H1 (cell line): ENCODE data around the gene LRP1-AS.

Source experiments
- ATF2 ChIP-seq: IDR thresholded peaks from 2 replicates; pipeline ENCODE4 v1.6.1; 2012; ENCODE audit warnings: low read length, inconsistent platforms
- BACH1 ChIP-seq: IDR thresholded peaks from 2 replicates; pipeline ENCODE4 v1.6.1; 2012; ENCODE audit warnings: low read length, improper control_type of control experiment
- CHD7 ChIP-seq: fragments of 300-600 bp; sonication (generic); IDR thresholded peaks from 2 replicates; pipeline ENCODE4 v1.7.1; 2012; ENCODE audit warnings: low read length, moderate library complexity, mild to moderate bottlenecking, inconsistent platforms; ENCODE audit not compliant: insufficient replicate concordance
- CREB1 ChIP-seq: IDR thresholded peaks from 2 replicates; pipeline ENCODE4 v1.6.1; 2012; ENCODE audit warnings: inconsistent platforms
- CTCF ChIP-seq, 3 experiments: IDR thresholded peaks; 1 replicate in 2 of 3; 2 replicates in 1 of 3; pipeline versions ENCODE4 v1.5.1 to v1.6.1; 2011; ENCODE audit warnings: low read length in 3 of 3, mild to moderate bottlenecking in 3 of 3, inconsistent platforms in 2 of 3, low read depth in 1 of 3, moderate library complexity in 1 of 3; ENCODE audit not compliant: insufficient read depth in 1 of 3; ENCODE audit errors: control extremely low read depth in 1 of 3
- EP300 ChIP-seq, 2 experiments: IDR thresholded peaks; 1 replicate in 1 of 2; 2 replicates in 1 of 2; pipeline ENCODE4 v1.6.1; 2011 to 2012; ENCODE audit warnings: low read depth in 2 of 2, low read length in 2 of 2, mild to moderate bottlenecking in 2 of 2, borderline replicate concordance in 1 of 2, inconsistent platforms in 1 of 2, moderate library complexity in 1 of 2
- EZH2 ChIP-seq: fragments of 200-600 bp; sonication (generic); IDR thresholded peaks from 2 replicates; pipeline ENCODE4 v1.7.1; 2012; ENCODE audit warnings: low read depth, mild to moderate bottlenecking, moderate library complexity, low read length, inconsistent platforms; ENCODE audit not compliant: severe bottlenecking
- MAFK ChIP-seq: IDR thresholded peaks from 2 replicates; pipeline ENCODE4 v1.6.1; 2012; ENCODE audit warnings: low read depth, mild to moderate bottlenecking, improper control_type of control experiment, low read length
- MAX ChIP-seq: IDR thresholded peaks from 2 replicates; pipeline ENCODE4 v1.6.1; 2012; ENCODE audit warnings: inconsistent platforms
- POLR2A ChIP-seq, 2 experiments: IDR thresholded peaks; 1 replicate in 1 of 2; 2 replicates in 1 of 2; pipeline ENCODE4 v1.6.1; 2011; ENCODE audit warnings: low read depth in 2 of 2, low read length in 2 of 2, mild to moderate bottlenecking in 2 of 2; ENCODE audit errors: control extremely low read depth in 1 of 2
- POLR2AphosphoS5 ChIP-seq: IDR thresholded peaks from 2 replicates; pipeline ENCODE4 v1.6.1; 2011; ENCODE audit warnings: low read depth, low read length
- SIN3A ChIP-seq, 2 experiments: IDR thresholded peaks in 1 of 2; conservative IDR thresholded peaks in 1 of 2; 2 replicates each; pipeline ENCODE4 v1.6.1; 2011 to 2012; ENCODE audit warnings: low read length in 2 of 2, improper control_type of control experiment in 1 of 2, low read depth in 1 of 2, mild to moderate bottlenecking in 1 of 2
- SUZ12 ChIP-seq: fragments of 200-600 bp; sonication (generic); IDR thresholded peaks from 2 replicates; pipeline ENCODE4 v1.6.1; 2012; ENCODE audit warnings: mild to moderate bottlenecking, inconsistent platforms, low read length, moderate library complexity, mixed read lengths
- YY1 ChIP-seq: IDR thresholded peaks from 2 replicates; pipeline ENCODE4 v1.6.1; 2011; ENCODE audit warnings: low read depth, mild to moderate bottlenecking, low read length

- TF ChIP-seq CTCF (IDR thresholded peaks at IDR 0.05; ENCODE audit: control extremely low read depth in 1 of 3, insufficient read depth in 1 of 3, low read depth in 1 of 3, low read length in 3 of 3) = no peak
- no peak for TF ChIP-seq MAX
- TF ChIP-seq ATF2 = no peak
- no peak for TF ChIP-seq BACH1
- no peak for TF ChIP-seq EP300 (IDR thresholded peaks at IDR 0.05; ENCODE audit: borderline replicate concordance in 1 of 2, low read depth in 2 of 2, low read length in 2 of 2)
- no peak for TF ChIP-seq MAFK
- no peak for TF ChIP-seq CHD7
- no peak for TF ChIP-seq SUZ12
- TF ChIP-seq POLR2AphosphoS5 = no peak
- no peak for TF ChIP-seq POLR2A (IDR thresholded peaks at IDR 0.05; ENCODE audit: control extremely low read depth in 1 of 2, low read depth in 2 of 2, low read length in 2 of 2)
- TF ChIP-seq EZH2 = no peak
- TF ChIP-seq CREB1 = no peak
- no peak for TF ChIP-seq SIN3A (conservative IDR thresholded peaks at IDR 0.05 in 1 of 2, IDR thresholded peaks at IDR 0.05 in 1 of 2; ENCODE audit: low read depth in 1 of 2, low read length in 2 of 2)
- no peak for TF ChIP-seq YY1
Measured at GRCh38 chr12:57196439-57196838, 49.0 kb upstream of the LRP1-AS start.
